Germinal center (tissue), 1 donor: ENCODE results near the gene UBAC2.
"Not testable (repeated sequence)": the region's sequence is repeated elsewhere in the genome, so short reads cannot be mapped to it uniquely, and the experiment has no call there.

ENCODE experiments used
- DNase-seq: peaks from one replicate; pipeline ENCODE4 v3.0.0; 2012; ENCODE audit warnings: mixed read lengths, low spot score

The UBAC2 gene

GRCh38 chr13:99393791-99394735 lies 193.4 kb downstream of the UBAC2 start:
- DNase-seq = no peak

DNA sequence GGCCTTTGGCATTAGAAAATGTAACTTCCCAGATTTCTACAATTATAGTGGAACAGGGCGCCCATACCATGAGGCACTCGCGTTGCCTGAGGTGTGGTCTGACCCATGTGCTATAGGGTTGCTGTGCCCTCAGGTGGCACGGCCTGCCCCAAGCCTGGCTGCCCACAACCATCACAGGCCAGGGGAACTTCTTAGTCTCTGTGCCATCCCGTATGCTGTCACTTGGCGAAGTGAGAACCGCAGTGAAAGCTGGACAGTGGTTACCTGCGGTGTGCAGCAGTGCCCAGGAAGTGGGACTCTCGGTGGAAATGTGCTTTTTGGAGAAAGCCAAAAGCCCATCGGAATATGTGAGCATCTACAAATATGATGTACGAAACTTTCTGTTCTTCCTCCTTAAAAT lies 194.8 kb downstream of the UBAC2 start:
- DNase-seq = no peak

DNA sequence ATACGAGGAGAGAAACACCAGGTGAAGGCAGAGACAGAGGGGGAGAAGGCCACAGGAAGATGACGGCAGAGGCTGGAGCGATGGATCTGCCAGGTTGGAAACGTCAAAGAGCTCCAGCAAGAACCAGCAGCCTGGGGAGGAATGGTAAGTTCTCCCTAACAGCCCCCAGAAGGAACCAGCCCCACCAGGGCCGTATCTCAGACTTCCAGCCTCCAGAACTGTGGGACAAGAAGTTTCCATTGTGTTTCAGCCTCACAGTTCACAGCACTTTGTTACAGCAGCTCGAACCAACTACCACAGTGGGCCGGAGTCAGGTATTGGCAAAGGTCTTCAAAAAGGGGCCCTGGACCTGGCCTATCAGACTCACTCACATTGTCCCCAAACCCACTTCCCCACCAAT lies 195.8 kb downstream of the UBAC2 start:
- no peak for DNase-seq

- no peak for DNase-seq
These were observed 197.4 kb downstream of the UBAC2 start for GRCh38 chr13:99398071-99398470.

- DNase-seq = no peak
These were observed 198.4 kb downstream of the UBAC2 start for GRCh38 chr13:99398916-99399622.

- no peak for DNase-seq
These were observed 198.9 kb downstream of the UBAC2 start for GRCh38 chr13:99399623-99399974.

- DNase-seq = no peak
These were observed 202.9 kb downstream of the UBAC2 start for GRCh38 chr13:99403458-99403971.

- no peak for DNase-seq
These were observed 203.5 kb downstream of the UBAC2 start for GRCh38 chr13:99404005-99404755.

GRCh38 chr13:99405966-99406365 lies 205.3 kb downstream of the UBAC2 start:
- DNase-seq = no peak

GRCh38 chr13:99406799-99407201 lies 206.1 kb downstream of the UBAC2 start:
- no peak for DNase-seq

GRCh38 chr13:99407906-99408702 lies 207.4 kb downstream of the UBAC2 start:
- no peak for DNase-seq

DNA sequence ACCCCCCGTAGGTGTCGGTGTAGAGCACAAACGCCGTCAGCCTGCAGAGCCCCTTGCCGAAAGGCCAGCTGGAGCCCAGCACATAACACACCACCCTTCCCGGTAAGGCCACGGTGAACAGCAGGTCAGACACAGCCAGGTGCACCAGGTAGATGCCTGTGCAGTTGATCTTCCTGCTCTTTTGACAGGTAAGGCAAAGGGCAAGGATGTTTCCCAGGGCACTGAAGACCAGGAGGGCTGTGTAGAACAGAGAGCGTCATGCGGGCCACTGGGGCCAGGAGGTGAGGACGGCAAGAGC lies 208.0 kb downstream of the UBAC2 start:
- no peak for DNase-seq

DNA sequence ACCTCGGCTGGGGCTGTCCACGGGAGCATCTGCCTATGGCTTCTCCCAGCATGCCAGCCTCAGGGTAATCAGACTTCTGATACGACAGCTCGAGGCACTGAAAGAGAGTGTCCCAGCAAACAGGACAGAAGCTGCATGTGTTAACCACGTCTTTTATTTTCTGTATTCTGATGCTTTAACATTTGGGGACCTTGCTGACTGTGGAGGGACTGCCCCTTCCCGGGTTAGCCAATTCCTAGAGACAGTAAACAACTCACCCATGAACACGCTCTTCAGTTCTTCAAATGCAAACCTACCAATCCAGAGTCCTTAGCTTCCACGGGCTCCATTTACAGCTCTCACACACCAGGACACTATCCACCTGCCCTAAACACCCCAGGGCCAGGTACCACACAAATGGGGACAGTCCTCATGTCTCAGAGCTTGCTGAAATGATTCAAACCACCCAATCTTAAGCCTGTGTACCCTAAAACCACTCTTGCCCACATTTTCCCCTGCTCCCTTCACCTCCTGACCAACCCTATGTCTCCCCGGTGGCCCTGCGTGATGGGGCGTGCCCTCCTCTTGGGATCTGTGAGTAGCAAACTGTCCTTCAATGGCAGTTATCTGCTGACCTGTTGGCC lies 208.9 kb downstream of the UBAC2 start:
- DNase-seq = not testable (repeated sequence)

DNA sequence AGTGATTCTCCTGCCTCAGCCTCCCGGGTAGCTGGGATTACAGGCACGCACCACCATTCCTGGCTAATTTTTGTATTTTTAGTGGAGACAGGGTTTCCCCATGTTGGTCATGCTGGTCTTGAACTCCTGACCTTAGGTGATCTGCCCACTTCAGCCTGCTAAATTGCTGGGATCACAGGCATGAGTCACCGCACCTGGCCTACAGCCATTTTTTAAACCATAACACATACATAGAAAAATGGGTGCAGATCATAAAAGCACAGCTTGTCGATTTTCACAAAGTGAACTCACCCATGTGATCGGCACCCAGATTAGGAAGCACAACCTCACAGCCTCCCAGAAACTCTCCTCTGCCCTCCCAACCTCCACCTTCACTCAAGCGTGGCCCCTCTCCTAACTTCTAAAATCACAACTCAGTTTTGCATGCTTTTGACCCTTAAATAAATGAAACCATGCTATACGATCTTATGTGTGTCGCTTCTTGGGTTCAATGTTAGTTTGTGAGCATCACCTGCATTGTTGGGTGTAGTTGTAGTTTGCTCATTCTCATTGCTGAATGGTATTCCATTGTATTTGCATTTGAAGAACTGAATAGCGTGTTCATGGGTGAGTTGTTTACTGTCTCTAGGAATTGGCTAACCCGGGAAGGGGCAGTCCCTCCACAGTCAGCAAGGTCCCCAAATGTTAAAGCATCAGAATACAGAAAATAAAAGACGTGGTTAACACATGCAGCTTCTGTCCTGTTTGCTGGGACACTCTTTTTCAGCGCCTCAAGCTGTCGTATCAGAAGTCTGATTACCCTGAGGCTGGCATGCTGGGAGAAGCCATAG lies 210.2 kb downstream of the UBAC2 start:
- not testable (repeated sequence) for DNase-seq

- DNase-seq = no peak
These were observed 212.2 kb downstream of the UBAC2 start for GRCh38 chr13:99412856-99413255.

GRCh38 chr13:99414048-99414995 lies 213.7 kb downstream of the UBAC2 start:
- no peak for DNase-seq

DNA sequence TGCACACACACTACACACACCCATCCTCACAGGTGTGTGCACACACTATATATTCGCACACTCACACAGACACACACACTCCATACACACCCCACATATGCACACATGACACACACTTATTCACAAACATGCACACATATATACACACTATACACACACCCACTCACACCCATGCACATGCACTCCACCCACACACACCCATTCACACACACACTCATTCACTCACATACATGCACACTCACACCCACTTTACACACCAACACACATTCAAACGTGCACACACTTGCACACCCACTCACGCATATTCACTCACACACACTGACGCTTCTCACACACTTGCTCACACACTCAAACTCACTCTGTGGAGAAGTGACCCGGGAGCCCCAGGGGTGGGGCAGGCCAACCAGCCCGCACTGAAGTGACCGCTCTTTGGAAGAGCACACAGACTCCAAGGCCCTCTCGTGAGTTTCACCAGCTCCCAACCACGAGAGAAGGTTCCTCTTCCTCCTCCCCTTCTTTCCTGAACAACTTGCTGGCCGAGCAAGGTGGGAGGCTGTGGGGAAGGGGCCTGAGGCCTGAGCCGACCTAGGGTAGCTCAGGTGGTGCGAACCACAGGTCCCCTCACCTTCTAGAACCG lies 214.5 kb downstream of the UBAC2 start:
- DNase-seq = no peak

DNA sequence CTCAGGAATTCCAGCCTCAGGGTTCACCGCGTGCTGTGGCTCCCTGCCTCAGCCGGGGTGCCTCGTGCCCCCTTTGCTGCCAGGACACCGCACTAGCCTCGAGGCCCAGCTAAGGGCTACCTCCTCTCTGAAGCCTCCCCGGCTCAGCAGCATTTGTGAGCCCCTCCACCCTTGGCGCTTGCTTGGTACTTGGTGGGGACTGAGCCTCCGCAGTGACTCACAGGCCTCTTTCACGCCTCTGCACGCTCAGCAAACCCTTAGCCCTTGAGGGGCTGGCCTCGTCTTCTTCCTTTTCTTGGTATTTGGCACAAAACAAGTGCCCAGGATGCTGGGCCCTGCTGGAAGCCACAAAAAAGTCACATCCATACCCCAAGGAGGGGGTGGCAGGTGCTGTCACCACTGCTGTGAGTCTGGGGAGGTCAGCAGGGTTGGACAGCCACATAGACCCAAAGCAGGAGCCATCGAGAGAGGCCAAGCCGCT lies 215.2 kb downstream of the UBAC2 start:
- no peak for DNase-seq
